NCI-H524 (cell line): ENCODE results near the gene LMO2.
"Not testable (repeated sequence)": the region's sequence is repeated elsewhere in the genome, so short reads cannot be mapped to it uniquely, and the experiment has no call there.

Source experiments
- DNase-seq, 2 experiments: peaks; one replicate each; lab custom pipeline; 2025; lab: John Stamatoyannopoulos, UW

Gene LMO2

DNA sequence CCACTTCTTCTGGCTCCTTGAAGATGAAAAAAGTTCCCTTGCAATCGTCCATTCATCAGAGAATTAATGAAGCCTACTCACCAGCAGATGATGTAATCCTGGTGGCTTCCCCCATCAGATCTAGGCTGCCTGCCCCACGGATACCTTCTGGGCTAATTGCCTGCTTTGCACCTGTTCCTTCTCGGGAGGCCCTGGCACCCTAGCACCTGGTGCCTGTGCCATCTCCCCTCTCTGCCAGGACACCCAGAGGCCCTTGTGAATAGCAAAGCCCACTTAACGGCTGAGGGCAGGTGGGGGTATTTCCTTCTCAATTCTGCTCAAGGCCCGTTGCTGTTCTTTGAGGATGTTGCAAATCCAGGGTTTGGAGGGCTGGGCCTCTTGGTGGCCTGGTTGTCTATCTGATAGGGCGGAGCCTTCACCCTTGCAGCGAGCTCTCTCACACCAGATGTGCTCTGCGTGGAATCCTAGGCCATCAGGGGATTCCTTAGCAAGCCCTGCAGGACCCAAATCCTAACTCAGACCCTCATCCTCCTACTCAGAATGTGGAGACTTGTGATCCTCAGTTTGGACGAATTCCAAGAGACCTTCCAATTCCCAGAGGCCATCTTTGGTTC lies at the start of gene LMO2:
TSS of gene LMO2 (minus strand) at position 363 of the 614 bp plus-strand sequence. CDS start 22,360 bp downstream, outside the sequence.
- DNase-seq, result peak; percentile 35 to 63

DNA sequence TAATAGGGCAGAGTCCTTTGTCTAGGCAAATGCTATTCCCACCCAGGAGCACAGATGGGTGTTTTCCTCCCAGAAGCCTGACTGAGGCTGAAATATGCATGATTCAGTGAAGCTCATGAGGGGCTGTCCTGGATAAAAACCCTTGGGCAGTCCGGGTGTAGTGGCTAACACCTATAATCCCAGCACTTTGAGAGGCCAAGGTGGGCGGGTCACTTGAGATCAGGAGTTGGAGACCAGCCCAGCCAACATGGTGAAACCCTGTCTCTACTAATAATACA lies 48.6 kb upstream of the LMO2 start:
- DNase-seq, result no peak

DNA sequence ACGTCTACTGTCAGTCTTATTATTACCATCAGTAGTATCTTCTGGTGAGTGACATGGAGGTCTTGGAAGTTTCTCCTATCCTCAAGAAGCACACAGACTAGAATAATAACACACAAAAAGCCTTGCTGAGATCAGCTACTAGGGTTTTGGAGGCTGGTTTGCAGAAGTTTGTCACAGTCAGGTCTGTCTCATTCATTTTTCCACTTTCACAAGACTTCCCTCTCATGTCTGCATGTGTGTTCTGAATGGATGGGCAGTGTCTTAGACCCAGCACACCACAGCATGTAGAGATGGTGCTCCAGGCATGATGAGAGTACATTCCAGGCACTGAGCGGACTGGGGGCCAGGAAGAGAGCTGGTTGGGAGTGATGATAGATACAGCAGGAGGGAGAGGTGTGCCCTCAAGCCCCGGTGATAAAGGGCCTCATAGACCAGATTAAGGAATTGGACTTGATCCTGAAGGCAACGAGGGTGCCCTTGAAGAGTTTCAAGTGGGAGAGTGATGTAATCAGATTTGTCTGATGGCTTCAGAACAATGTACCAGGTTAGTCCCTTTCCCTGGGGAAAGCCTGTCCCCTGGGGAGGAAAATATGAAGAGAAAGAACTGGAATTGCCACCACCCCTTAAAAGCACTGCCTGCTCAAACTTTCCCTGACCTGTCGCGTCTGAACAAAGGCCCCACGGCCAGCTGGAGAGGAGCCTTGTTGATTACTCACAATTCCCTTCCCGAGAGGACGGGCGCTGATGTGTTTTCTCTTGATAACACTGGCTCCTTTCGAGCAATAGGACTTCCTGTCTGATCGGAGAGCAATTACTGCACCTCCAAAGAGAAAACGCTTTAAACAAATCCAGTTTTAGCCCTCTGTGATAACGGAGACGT lies 45.1 kb upstream of the LMO2 start:
- DNase-seq, result peak; percentile 5 to 34

DNA sequence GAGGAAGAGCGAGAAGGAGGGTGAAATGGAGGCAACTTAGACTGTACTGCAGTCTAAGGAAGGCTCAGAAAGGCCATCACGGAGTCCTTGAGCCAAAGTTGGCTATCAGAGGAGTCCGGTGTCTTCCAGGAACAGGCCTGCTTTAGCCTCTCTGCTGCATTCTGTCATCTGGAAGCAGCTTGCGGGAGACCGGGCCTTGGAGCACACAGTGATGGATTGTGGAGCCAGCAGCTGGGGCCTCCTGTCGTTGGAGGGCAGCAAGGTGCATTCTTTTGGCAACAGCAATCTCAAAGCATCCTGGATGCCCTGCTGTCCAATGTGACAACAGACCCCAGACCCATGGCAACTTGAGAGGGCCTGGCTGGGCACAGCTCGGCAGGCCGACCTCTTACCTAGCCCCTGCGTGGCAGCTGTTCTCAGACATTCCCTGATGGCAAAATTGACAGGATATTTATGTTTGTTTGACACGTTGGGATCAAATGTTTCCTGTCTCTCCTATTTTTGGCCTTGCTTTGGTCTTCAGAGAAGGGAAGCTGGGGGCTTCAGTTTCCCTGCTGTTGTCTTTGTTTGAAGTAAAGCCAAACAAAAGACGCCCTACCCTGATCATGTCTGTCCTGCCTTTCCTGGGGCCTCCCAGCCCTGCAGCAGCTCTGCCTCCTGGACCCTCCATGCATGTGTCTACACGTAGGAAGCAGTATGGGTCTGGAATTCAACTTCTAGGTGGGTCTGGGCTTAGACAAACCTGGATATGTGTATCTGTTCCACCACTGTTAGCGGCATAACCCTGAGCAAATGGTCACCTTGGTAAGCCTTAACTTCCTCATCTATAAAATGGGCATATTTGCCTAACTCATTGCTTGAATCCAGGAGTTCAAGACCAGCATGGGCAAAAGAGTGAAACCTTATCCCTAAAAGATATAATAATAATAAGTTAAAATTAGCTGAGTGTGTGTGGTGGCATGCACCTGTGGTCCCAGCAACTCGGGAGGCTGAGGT lies 43.9 kb upstream of the LMO2 start:
- DNase-seq, result no peak

DNA sequence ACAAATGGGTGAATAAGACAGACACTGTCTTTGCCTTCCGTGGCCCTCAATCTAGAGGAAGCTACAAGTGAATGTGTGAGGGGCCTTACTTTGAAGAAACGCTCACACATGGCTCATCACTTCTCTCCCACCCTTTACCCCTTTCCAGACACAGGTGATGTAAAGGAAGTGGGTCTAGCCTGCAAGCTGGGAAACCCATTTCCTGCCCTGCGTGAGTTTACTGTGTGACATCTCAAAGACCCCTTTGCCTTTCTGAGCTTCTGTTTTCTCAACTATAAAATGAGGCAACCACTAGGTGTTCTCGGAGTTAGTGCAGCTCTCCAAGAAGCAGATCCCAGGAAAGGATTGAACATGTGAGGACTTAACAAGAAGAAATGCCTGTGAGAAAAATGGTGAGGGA lies 43.1 kb upstream of the LMO2 start:
- DNase-seq, result no peak

DNA sequence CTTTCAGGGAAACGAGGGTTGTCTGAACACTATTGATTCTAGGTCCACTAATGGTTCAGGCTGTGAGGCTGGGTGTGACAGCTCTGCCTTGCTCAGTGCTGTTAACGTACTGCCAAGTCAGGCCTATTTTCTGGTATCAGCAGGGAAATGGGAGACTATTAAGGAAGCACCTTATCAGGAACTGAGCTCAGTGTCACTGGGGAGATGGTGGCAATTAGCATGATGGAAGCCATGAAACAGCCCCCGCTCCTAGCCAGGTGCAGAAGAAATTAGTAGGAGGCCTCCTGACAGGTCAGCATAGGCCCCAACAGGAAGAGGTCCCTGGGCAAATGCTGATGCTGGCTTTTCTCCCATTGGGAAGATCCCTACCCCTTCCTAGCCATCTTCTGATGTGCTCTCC lies 42.6 kb upstream of the LMO2 start:
- DNase-seq, result no peak

DNA sequence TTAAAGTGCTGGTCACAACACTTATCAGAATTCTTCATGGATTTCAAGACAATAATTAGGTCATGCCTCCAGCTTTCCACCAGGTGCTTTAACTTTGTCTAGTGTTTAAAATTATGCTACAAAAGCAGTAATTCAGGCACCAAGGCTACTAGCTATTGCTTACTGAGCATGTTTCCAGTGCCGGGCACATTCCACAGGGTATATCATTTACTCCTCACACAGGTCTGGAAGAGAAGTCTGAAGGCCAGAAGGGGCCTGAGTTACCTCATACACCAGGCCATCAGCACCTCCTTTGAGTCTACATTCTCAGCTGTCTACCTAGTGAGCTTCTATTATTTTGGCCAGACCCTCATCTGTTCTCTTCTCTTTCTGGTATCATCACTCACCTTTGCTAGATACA lies 41.7 kb upstream of the LMO2 start:
- DNase-seq, result no peak

DNA sequence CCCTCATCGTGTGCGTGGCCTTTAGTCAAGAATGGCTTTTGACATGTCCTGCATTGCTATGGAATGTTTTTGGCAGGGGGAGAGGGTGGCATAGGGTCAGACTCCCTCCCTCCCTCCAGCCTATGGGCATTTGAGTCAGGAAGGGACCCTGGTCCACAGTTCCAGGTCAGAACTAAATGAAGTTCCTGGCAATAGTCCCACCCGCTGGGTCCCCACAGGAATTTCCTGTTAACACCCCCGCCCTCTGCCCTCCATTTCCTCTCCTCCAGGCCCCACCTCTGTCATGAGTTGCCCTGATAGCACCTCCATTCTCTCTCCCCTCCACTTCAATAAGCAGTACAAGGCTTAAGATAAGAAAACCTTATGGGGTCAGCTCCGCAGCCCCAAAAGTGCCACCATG lies 40.8 kb upstream of the LMO2 start:
- no peak for DNase-seq

DNA sequence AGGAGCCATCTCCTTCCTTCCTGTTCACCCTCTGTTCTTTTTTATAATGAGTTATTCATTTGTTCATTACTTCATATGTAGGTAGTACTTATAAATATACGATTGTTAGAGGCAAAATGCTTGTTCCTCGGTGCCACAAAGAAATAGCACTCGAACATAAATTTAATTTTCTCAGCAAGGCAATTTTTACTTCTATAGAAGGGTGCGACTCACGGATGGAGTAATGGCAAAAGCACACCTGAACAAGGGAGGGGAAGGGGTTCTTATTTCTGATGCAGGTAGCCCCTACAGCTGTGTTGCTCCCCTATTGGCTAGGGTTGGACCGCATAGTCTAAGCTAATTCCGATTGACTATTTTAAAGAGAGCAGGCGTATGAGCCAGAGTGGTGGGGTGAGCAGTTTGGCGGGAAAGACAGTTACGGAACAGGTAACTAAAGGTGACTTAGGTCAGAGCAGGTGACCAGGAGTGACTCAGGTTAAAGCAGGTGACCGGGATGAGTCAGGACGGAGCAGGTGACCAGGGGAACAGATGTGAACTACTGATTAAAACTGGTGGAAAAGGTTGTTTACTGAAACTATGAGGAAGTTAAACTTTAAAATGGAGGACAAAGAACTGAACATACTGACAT lies 40.0 kb upstream of the LMO2 start:
- not testable (repeated sequence) for DNase-seq

DNA sequence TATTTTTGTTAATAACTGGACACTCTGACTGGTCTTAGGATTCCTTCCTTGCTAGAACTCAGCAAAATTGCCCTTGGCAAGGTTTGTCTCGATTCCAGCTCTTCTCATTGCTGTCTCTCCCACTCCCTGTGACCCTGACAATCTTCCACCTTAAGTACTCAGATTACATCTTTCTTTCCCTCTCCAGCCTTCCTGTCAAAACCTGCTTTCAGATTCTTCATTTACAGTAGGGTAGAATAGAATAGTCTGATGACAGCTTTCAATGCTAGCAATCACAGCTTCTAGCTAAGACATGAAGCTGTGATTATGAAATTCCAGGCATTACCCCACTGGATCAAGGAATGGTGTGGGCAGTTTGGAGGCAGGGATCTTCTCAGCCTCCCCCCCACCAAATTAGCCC lies 39.2 kb upstream of the LMO2 start:
- peak in 1 of 2 experiments; percentile 53 for DNase-seq

DNA sequence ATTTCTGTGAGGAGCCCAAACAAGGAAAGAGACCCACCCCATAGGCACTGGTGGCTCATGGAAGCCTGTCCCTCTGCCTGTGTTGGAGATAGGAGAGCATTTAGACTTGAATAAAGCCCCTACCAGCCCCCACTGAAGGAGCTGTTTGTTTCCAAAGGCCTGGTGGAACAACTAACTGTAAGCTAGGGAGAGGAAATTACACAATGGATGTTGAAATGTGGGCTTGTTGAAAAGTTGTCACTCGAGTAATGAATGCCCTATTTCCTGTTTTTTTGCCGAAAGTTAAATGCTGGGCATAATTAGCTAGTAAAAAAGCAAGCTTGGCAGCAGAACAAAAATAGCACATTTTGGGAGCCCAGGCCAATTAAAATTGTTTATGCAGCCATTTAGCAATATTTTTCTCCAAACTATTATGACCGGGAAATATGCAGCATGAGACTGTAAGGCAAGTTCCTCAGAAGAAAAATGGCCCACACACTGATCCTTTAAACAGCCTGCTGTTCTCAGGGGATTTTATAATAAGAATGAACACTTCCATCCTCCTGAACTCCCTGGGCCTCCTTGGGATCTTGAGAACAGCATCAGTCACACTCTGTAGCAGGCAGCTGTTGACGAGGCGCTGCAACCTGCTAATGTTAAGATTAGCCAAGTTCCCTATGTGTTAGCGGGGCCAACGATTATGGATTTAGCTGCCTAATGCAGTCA lies 38.6 kb upstream of the LMO2 start:
- DNase-seq, result peak; percentile 77 to 87

DNA sequence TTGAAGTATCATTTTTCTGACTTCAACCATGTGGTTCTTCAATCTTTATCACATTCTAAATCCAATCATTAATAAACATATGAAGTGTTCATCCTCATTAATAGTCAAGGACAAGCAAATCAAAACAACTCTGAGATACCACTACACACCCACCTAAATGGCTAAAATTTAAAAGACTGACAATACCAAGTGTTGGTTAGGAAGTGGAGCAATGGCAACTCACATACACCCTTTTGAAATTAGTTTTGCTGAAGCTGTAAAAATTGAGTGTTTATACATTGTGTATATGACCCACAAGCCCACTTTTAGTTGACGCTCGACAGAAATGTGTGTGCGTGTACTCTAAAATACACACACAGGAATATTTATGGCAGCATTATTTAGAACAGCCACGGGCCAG lies 36.7 kb upstream of the LMO2 start:
- no peak for DNase-seq

DNA sequence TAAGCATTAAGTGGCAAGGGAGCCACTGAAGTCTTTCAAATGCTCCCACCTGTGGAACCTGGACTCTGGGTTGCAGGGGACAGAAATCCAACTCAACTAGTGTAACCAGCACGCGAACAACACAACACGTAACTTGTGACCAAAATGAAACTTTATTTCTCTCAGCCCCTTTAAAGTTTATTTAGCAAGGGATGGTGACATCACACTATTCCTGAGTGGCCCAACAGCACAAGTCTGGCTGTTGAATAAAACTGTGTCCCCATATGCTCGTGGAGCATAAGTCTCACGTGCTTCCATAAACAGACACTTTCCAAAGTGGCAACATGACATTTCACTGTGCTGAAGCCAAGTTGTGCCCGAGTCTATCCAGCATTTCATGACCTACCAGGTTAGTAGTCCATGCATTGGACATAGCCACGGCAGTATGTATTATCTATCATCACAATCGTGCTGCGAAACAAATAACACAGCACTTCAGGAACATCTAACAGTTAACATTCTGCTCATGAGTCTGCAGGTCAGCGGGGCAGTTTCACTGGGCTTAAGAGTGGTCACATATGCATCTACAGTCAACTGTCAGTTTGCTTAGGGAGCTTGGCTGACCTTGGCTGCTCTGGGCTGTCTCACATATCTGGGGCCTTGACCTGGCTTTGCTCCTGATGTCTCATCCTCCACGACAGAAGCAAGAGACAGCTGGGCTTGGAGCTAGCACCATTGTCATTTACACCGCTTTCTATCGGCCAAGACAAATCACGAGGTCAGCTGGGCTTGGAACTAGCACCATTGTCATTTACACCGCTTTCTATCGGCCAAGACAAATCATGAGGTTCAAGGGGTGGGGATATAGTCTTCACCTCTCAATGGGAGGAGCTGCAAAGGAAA lies 35.0 kb upstream of the LMO2 start:
- DNase-seq, result no peak

DNA sequence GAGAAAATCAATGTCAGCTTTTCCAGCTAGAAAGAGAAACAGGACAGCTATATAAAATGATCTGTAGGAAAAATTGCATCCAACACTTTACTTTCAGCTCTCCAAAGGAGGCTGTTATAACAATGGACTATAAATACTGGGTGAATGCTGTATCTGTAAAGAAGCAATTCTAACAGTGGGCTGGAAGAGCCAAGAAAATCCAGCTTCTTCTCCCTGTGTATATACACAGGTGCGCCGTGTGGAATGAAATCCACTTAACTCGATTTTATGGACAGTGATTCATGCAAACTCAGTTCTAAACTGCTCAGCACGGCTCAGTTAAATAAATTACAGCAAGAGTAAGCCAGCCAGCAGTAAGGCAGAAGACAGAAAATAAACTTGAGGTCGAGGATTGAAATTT lies 32.5 kb upstream of the LMO2 start:
- no peak for DNase-seq

DNA sequence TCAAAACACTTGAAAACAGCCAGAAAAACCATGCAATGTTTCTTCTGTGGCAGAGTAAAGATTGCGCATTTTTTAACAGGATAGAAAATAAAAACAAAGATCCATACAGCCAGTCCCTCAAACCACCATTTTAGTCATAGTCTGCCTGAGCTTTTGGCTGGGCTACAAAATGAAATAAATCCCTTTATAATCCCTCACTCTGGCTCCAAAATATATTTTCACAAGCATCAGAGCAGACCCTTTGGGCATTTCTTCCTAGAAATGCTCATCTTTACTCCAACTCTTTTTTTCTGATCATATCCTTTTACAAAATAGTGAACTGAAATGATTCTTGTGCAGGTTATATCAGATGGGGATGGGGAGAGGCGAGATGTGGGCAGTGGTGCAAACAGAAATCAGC lies 31.8 kb upstream of the LMO2 start:
- DNase-seq, result no peak

DNA sequence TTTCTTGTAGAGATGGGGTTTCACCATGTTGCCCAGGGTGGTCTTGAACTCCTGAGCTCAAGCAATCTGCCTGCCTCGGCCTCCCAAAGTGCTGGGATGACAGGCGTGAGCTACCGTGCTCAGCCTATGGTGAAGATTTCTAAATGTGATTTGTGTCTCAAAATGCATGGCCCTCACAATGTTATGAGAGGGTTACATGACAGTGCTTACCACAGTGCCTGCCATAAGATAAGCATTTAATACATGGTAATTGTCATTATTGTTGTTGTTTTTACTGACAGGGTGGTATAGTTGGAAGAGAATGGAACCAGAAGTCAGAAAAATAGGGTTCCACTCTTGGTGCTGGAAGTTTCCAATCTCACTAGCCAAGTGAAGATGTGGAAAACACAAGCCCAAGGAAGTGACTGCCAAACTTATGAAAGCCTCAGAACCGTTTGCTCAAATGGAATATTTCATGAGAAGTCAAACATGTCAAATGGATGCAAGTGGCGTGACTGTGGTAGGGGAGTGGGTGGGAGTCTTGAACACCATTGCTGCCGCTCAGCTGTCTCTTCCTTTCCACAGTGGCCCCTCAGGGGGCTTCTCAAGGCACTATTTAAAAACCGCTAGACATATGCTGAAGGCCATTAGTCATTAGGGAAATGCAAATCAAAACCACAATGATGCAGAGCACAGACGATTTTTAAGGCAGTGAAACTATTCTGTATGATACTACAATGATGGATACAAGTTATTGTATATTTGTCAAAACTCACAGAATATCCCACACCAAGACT lies 29.1 kb upstream of the LMO2 start:
- DNase-seq, result no peak

DNA sequence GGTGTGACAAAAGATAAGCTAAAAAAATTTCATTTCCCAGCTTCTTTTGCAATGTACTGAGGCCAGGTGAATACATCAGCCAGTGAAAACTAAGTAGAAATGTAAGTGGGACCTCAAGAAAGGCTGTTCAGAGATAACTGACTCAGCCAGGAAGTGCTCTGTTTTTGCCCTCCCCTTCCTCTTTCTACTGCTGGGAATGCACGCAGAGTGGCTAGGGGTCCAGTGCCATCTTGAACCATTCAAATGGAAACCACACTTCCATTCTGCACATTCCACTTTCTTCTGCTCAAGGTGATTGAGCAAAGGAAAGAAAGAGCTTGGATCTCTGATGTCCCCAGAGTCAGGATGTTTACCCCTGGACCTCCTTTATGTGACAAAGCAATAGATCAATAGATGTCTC lies 27.8 kb upstream of the LMO2 start:
- DNase-seq, result no peak

DNA sequence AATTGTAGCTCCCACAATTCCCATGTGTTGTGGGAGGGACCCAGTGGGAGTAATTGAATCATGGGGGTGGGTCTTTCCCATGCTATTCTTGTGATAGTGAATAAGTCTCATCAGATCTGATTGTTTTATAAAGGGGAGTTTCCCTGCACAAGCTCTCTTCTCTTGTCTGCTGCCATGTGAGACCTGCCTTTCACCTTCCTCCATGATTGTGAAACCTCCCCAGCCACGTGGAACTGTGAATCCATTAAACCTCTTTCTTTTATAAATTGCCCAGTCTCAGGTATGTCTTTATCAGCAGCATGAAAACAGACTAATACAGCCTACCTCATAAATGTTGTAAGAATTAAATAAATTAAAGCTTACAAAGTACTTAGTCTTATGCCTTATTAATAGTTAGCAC lies 25.5 kb upstream of the LMO2 start:
- DNase-seq, result not testable (repeated sequence)

DNA sequence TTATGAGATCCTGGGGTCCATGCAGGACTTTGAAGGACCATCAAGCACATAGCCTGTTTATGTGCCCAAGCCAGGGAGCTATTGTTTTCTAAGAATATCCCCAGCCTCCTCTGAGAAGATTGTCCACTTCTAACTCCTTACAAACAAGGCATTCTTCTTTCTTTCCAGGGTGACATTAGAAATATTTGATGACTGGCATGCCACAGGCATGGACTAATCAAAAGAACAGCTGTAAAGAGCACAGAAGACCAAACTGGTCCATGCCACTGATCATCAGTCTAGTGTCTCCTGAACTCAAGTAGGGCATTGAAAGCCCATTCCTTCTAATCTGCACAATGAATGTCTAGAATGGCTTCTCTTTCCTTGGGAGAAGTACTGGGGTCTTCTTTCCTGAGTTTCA lies 24.9 kb upstream of the LMO2 start:
- DNase-seq, result no peak

DNA sequence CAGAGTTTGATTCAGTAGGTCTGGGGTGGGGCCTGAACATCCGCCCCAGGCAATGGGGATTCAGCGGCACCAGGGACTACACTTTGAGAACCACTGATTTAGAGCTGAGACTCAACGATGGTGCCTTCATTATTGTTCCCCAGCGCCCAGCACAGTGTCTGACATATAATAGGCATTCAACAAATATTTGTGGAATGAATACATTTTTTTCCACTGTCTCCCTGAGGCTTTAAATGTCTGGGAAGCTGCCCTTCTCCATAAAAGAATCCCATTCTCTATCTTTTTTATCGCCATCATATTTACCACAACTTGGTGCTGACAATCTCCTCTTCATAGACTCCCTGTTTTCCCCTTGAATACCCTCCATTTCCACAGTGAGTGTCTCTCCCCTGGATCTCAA lies 23.6 kb upstream of the LMO2 start:
- no peak for DNase-seq
